ENCODE data around the gene OPCML. TPM values are rescaled to one million over a fixed set of nuclear protein-coding genes. Genes with fewer than 3 reads are reported as not detected.

OPCML gene
- total and polyA plus RNA-seq, 2 of the 13 experiments (the other 11 are each of a cell fraction or from before 2014, with no cell fraction given) = not detected

DNA sequence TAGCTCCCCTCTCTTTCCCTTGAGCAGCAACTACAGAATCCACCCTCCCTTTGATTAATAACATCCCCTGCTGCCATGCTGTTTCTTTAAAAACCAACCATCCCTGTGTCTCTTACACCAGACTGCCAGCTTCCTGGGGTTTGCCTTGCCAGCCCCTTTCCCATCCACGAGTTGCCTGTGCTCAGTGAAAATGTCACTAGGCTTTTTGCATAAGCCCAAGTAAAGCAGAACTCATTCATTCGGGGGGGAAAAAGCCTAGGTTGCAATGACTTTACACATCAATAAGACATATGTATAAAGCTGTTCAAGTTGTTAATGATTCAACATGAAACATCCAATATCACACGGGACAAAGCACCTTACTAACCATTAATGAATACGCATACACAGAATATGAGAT, 398.7 kb downstream of the OPCML start (continued):
- TF ChIP-seq, protein P1, sequence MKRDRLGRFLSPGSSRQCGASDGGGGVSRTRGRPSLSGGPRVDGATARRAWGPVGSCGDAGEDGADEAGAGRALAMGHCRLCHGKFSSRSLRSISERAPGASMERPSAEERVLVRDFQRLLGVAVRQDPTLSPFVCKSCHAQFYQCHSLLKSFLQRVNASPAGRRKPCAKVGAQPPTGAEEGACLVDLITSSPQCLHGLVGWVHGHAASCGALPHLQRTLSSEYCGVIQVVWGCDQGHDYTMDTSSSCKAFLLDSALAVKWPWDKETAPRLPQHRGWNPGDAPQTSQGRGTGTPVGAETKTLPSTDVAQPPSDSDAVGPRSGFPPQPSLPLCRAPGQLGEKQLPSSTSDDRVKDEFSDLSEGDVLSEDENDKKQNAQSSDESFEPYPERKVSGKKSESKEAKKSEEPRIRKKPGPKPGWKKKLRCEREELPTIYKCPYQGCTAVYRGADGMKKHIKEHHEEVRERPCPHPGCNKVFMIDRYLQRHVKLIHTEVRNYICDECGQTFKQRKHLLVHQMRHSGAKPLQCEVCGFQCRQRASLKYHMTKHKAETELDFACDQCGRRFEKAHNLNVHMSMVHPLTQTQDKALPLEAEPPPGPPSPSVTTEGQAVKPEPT (CRISPR knock-in tag; IDR thresholded peaks at IDR 0.05; ENCODE audit: low read depth) = no peak

GRCh38 chr11:133133050-133133449, 399.3 kb downstream of the OPCML start:
- Histone ChIP-seq H3K4me2 (ENCODE audit: low read depth, low read length) (no peak overlapping the region), H3K4me3 (replicated peaks in 1 of 3; ENCODE audit: insufficient read depth in 1 of 3, low read depth in 2 of 3, low read length in 3 of 3) (no peak overlapping the region), H3K36me3 (replicated peaks in 1 of 2; ENCODE audit: control insufficient read depth in 1 of 2, insufficient read depth in 2 of 2, low read length in 2 of 2) (no peaks in the 10 kb centered on the region), H3K9me3 (ENCODE audit: low read length) (no peaks in the 10 kb centered on the region), H2AFZ (ENCODE audit: low read length) (no peak overlapping the region), H3K9ac (ENCODE audit: insufficient read depth, low read depth, low read length) (no peak overlapping the region), H3K27me3 (ENCODE audit: control insufficient read depth in 1 of 2, insufficient read depth in 2 of 2, low read length in 2 of 2) (no peaks in the 10 kb centered on the region), H3K4me1 (ENCODE audit: insufficient read depth, low read length) (no peaks in the 10 kb centered on the region), H3K79me2 (ENCODE audit: insufficient read depth, low read length) (no peaks in the 10 kb centered on the region), H3K27ac (ENCODE audit: extremely low read length, insufficient read depth, low read length) (no peak overlapping the region), H4K20me1 (ENCODE audit: insufficient read depth, low read length) (no peaks in the 10 kb centered on the region)
- no peak for ATAC-seq
- DNase-seq (ENCODE audit: low spot score) = no peak
- intact Hi-C loops (cut with micrococcal nuclease; ENCODE audit: unreplicated experiment) = no loop called here
- 7% methylated on average over 3 of the region's 3 CpGs for WGBS (ENCODE audit: low lambda C conversion rate)
- BruUV-seq (replicated peaks) = no TSS peak
- CTCF ChIA-PET (ENCODE audit: low intra/inter-chr PET ratio, low total read pairs) = no interaction called here
- in situ Hi-C loops (cut with HindIII; ENCODE audit: extremely low pct_ligation_motif_present, low pct_unique_long_range_greater_than_20kb) = loop anchor here (10.0 kb wide), 1 partner anchor 692 kb away; no protein-coding TSS in a partner anchor
- POLR2A ChIA-PET = no interaction called here
- FAIRE-seq = no peak
- TF ChIP-seq KDM2A (CRISPR knock-in tag; IDR thresholded peaks at IDR 0.05; ENCODE audit: borderline replicate concordance, low read depth) = no peak
- TF ChIP-seq CEBPB (IDR thresholded peaks at IDR 0.05; ENCODE audit: borderline replicate concordance, low read depth, low read length) = peak; percentile 71; the same call in 1 of the 2 replicates

GRCh38 chr11:133127741-133128140, 404.6 kb downstream of the OPCML start:
- H4K20me1 ChIP-seq (ENCODE audit: insufficient read depth, low read length) = no peaks in the 10 kb centered on the region
- 0 out of 5 replicates have a peak, but pooled peaks cover 0 to 3% of the 10 kb centered on the region in 2 experiments for H3K27me3 ChIP-seq (ENCODE audit: control insufficient read depth in 1 of 2, insufficient read depth in 2 of 2, low read length in 2 of 2)
- H2AFZ ChIP-seq (ENCODE audit: low read length) = no peak overlapping the region
- in situ Hi-C loops (cut with HindIII; ENCODE audit: extremely low pct_ligation_motif_present, low pct_unique_long_range_greater_than_20kb) = no loop called here
- no peaks in the 10 kb centered on the region for H3K36me3 ChIP-seq (replicated peaks in 1 of 2; ENCODE audit: control insufficient read depth in 1 of 2, insufficient read depth in 2 of 2, low read length in 2 of 2)
- POLR2A ChIA-PET = no interaction called here
- no peak overlapping the region for H3K4me2 ChIP-seq (ENCODE audit: low read depth, low read length)
- no peak overlapping the region for H3K27ac ChIP-seq (ENCODE audit: extremely low read length, insufficient read depth, low read length)
- CTCF ChIA-PET (ENCODE audit: low intra/inter-chr PET ratio, low total read pairs) = no interaction called here
- no peak for TF ChIP-seq NAIF1 (CRISPR knock-in tag; IDR thresholded peaks at IDR 0.05; ENCODE audit: borderline replicate concordance)
- TF ChIP-seq NFE2L2 (IDR thresholded peaks at IDR 0.05; ENCODE audit: low read length) = no peak
- no peak for TF ChIP-seq DPF2 (CRISPR knock-in tag; IDR thresholded peaks at IDR 0.05; ENCODE audit: borderline replicate concordance, low read depth)
- TF ChIP-seq U2AF1 (optimal IDR thresholded peaks at IDR 0.05; ENCODE audit: low read depth, low read length) = no peak
- H3K9me3 ChIP-seq (ENCODE audit: low read length) = no peaks in the 10 kb centered on the region
- FAIRE-seq = no peak
- H3K9ac ChIP-seq (ENCODE audit: insufficient read depth, low read depth, low read length) = no peak overlapping the region
- H3K4me3 ChIP-seq (replicated peaks in 1 of 3; ENCODE audit: insufficient read depth in 1 of 3, low read depth in 2 of 3, low read length in 3 of 3) = no peak overlapping the region
- 56% methylated on average over 7 of the region's 7 CpGs for WGBS (ENCODE audit: low lambda C conversion rate)
- H3K79me2 ChIP-seq (ENCODE audit: insufficient read depth, low read length) = no peaks in the 10 kb centered on the region
- intact Hi-C loops (cut with micrococcal nuclease; ENCODE audit: unreplicated experiment) = no loop called here
- BruUV-seq (replicated peaks) = no TSS peak
- no peaks in the 10 kb centered on the region for H3K4me1 ChIP-seq (ENCODE audit: insufficient read depth, low read length)
- no peak for ATAC-seq
- DNase-seq (ENCODE audit: low spot score) = no peak

All from HepG2 (cell line).